HG02885 (cell line): ENCODE results near the gene CCDC183.

Source experiments
- ATAC-seq: cut with Tn5 transposase; IDR thresholded peaks from one replicate; pipeline ENCODE4 v1.9.1; 2021; ENCODE audit warnings: mild to moderate bottlenecking; ENCODE audit not compliant: unreplicated experiment, poor library complexity

CCDC183 gene

GRCh38 chr9:136847826-136848392 is 51.8 kb downstream of the CCDC183 start:
- ATAC-seq, result peak; percentile 20

- no peak for ATAC-seq
Measured at GRCh38 chr9:136848393-136849037, 52.4 kb downstream of the CCDC183 start.

- ATAC-seq, result peak; percentile 82
Measured at GRCh38 chr9:136849038-136849959, 53.2 kb downstream of the CCDC183 start, which contains the start of gene PHPT1. Gene PHPT1, plus strand, starts transcription at chr9:136849409. Its CDS starts 22 bp downstream, at chr9:136849431.

GRCh38 chr9:136849960-136850865 is 54.1 kb downstream of the CCDC183 start:
- no peak for ATAC-seq

GRCh38 chr9:136850866-136851775 is 55.0 kb downstream of the CCDC183 start:
- no peak for ATAC-seq

- ATAC-seq, result no peak
Measured at GRCh38 chr9:136851941-136852663, 56.0 kb downstream of the CCDC183 start, which contains the start of gene MAMDC4. Gene MAMDC4, plus strand, starts transcription at chr9:136852346. Its CDS starts 71 bp downstream, at chr9:136852417.

- no peak for ATAC-seq
Measured at GRCh38 chr9:136852664-136853595, 56.8 kb downstream of the CCDC183 start.

GRCh38 chr9:136853596-136854112 is 57.5 kb downstream of the CCDC183 start:
- no peak for ATAC-seq

- no peak for ATAC-seq
Measured at GRCh38 chr9:136854113-136854841, 58.1 kb downstream of the CCDC183 start.

GRCh38 chr9:136854842-136855460 is 58.8 kb downstream of the CCDC183 start:
- no peak for ATAC-seq

- no peak for ATAC-seq
Measured at GRCh38 chr9:136855461-136856078, 59.4 kb downstream of the CCDC183 start.

GRCh38 chr9:136856079-136856476 is 59.9 kb downstream of the CCDC183 start:
- no peak for ATAC-seq

GRCh38 chr9:136856541-136857141 is 60.5 kb downstream of the CCDC183 start:
- no peak for ATAC-seq

GRCh38 chr9:136857166-136857565 is 61.0 kb downstream of the CCDC183 start:
- no peak for ATAC-seq
